NCI-H1694 (cell line): ENCODE results near the gene DDX42.
"Not testable (repeated sequence)": the region's sequence is repeated elsewhere in the genome, so short reads cannot be mapped to it uniquely, and the experiment has no call there.

Experiments
- DNase-seq: peaks from one replicate; lab custom pipeline; 2025; lab: John Stamatoyannopoulos, UW

DDX42 gene

DNA sequence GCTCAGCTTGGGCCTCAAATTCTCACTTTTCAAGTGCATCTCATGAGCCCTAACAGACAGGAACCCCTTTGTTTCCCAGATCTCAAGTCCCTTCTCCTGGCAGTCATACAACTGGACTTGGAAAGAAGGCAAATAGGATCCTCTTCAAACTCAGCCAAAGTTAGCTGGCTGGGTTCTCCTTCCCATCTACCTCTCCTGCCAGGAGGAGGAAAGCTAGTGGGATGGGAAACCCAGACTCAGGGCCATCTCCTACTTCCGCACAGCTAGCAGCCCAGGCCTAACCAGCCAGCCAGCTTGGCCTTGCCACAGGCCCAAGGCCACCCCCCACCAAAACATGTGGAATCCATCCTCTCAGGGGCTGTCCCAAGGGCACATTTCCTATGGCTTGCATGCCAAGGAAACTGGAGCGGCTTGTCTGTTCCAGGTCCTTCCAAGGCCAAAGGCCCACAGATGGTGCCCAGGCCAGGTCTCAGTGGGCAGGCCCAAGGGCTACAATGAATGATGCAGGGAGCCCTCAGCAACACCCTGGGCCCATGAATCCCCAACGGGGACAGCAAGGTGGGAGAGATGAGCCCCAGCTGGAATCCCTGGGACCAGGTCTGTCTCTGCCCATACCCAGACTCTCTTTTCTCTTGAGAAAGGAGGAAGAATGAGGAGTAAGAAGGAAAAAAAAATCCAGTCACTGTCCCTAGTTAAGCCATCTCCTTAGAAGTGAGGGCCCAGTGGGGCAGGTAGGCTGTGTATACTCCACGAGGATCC is 66.8 kb downstream of the DDX42 start:
- no peak for DNase-seq

DNA sequence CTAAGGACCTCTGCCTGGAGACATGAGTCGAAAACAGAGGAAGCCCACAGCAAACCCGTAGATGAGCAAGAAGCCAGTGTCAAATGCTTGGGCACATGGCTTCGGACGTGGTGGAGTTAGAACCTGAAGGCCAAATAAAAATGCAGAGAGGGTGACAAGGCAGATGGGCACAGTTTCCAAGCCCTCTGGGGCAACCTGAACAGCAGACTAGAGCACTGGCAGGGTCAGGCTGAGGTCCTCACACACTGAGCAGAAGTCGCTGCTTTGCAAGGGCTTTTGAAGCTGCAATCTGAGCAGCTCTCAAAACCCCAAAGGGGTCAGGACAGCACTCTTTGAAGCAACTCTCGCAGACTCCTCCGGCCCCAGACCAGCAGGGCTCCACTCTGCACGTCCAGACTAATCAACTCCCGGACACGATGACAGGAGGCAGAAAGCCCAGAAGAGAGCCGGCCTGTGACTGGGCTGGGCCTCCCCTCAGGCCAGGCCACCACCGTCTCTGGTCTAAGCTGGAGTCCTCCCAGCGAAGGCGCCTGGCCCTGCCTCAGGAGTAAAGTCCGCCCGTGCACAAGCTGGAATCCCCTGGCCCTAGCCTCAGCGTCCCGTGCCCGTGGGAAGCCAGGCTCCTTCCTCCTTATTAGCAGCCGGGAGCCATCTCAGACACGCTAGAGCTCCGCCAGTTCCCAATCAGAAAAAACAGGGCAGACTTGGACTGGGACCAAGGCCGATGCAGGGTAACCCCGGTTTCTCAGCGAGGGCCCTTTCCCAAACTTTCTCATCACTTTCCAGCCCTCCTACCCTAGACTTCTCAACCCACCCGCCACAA is 67.6 kb downstream of the DDX42 start:
- DNase-seq = no peak

DNA sequence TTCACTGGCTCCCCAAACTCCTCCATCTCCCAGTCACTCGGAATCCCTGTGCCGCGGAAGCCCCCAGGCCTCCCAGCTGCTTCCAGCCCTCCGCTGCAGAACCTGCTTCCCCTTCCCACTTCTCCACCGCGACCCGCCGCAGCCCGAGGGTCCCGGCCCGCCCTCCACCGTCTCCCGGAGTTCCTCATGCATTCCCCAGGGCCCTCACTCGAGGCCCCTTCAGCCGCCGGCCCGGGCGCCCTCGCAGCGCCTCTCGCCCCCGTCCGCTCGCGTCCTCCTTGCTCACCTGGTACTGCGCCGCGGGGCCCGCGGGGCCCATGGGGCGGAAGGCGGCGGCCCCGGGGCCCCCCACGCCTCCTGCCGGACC is 68.2 kb downstream of the DDX42 start:
- no peak for DNase-seq

DNA sequence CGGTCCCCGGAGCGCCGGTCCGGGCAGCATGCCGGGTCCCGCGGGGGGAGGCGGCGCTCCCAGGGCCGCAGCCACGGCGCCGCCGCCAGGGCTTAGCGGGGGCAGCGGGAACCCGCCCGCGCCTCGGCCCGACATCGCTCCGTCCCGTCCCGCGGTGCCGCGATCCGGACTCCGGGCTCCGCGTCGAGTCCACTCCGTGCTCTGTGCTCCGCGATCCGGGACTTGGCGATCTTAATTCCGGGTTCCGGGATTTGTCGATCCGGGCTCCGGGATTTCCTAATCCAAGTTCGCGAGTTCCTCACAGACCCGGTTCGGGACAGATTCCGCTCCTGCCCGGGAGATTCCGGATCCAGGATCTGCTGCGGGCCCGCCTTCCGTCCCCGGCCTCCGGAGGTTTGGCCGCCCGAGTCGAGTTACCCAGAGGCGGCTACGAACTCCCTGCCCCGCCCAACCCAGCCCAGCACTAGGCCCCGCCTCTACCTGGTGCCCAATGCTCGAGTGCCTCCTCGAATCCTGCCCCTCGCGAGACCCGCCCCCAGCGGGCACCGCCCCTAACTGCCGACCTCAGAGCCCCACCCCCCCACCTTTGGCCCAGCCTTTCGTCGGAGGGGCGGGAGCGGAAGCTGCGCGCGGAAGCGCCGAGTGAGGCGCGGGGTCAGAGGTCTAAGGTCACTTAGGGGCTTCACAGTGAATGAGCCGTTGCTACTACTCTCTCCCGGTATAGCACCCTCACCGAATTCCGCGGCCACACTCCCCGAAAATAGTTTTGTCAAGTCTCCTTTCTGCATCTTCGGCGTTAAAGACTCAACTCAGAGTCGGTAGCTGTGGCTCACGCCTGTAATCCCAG is 68.8 kb downstream of the DDX42 start, which contains the start of gene SMARCD2:
Gene SMARCD2, minus strand, starts transcription at position 146 of the 847 bp plus-strand sequence. Its CDS starts 11 bp downstream, at position 135.
- DNase-seq = peak; percentile 97

DNA sequence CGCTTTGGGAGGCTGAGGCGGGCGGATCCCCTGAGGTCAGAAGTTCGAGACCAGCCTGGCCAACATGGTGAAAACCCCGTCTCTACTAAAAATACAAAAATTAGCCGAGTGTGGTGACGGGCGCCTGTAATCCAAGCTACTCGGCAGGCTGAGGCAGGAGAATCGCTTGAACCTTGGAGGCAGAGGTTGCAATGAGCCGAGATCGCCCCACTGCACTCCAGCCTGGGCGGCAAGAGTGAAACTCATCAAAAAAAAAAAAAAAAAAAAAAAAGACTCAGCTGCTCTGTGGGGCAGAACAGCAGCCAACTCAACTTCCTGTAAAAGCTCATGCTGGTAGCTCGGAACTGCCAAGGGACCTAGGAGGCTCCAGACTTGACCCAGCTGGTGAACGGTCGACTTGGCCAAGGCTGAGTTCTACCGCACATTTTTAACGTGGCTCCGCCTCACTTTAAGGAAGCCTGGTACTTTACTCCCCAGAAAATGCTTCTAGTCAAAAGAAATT is 69.5 kb downstream of the DDX42 start:
- not testable (repeated sequence) for DNase-seq

DNA sequence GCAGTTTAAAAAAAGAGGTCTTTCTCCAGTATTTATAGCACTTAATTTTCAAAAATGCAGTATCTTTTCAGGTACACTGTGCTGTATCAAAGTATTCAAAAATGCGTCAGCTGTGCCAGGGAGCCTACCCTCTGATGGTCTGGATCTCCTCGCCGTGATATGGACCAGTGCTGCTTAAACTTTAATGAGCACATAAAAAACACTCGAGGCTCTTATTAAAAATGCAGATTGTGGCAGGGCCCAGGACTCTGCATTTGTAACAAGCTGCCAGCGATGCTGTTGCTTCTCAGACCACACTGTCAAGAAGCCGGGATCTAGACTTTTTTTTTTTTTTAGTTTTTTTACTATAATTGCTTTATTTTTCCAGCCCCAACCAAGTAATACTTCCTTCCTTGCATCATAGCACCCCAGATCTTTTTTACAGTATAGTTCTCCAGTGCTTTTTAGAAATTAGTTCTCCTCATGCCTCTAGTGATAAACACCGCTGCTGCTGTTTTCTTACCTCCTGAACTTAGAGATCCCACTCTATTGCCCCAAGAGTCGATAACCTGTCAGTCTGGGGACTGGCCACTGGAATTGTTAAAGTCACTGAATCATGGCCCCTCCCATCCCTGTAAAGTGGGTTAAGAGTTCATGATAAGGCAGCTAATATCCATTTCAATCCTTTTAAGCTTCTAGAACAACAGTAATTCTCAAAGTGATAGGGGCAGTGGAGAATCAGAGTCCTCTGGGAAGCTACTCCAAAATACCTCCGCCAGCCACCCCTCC is 70.1 kb downstream of the DDX42 start:
- DNase-seq = no peak

DNA sequence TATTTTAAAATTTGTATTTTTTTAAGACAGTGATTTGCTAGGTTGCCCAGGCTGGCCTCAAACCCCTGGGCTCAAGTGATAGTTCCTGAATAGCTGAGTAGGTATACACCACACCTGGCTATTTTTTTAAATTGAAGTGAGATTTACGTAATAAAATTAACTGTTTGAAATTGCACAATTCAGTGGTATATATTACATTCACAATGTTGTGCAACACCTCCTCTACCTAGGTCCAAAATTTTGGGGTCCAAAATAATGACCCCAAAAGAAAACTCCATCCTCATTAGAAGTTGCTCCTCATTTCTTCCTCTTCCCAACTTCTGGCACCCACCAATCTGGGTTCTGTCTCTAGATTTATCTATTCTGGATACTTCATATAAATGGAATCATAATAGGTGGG is 71.5 kb downstream of the DDX42 start:
- no peak for DNase-seq

DNA sequence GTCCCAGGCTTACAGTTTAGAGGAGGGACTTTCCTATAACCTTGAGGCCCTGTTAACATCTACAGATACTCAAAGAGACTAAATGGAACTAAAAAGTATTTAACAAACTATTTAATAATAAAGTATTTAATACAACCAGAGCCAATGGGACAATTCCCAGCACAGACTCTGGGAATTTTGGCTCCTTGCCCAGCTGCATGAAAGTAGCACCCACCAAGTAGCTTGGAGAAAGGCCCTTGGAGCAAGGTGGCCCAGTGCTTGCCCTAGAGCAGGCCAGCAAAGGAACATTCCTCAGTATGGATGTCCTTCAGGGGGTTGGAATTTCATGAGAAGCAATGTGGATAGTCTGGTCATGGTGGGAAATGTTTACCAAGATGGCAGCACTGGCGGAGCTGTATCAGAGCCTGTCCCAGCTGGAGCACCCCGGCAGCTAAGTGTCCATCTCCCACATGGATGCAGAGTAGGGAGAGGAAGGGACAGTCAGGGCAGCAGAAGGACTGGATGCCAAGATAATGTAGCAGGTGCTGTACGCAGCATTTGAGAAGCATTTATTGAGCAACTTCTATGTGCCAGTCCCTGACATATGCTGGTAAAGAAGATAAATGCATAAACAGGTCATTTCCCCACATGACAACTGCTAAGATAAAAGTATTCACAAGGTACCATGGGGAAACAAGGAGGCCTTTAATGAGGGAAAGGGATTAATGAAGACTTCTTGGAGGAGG is 73.7 kb downstream of the DDX42 start:
- DNase-seq = no peak

DNA sequence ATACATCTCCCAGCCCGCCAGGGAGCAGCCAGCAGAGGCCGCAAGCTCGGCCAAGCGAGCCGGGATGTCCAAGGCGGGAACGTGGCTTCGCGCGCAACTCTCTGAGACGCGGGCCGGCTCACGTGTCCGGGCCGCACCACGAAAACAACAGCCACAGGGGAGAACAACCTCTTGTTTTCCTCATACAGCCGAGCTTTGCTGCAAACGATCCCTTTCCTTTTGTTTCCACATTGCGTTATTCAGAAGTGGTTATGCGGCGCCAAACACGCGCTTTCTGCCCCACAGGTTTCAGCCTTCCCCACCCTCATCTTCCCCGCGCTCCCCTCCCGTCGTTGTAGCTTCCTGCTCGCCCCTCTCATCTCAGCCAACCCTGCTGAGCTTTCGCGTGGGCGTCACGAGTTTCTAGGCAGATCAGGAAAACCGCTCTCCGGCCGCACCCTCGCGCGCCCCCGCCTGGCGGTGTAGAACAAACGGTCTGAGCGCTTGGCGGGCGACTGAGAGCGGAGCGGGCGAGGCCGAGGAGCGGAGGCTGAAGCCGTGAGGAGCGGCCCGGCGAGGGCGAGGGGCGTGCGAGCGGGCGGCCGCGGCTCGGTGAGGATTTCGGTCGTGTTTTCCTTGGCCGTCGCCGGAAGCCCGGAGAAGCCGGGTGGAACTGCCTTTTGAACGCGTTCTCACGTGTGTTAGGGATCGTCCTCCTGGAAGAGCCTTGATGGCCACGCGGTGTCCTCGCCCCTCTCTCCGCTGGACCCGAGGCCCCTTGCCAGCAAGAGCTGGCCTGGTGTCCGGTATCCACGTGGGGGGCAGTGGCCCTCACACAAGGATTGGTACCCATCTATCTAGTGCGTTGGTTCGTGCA is 75.1 kb downstream of the DDX42 start:
- DNase-seq = no peak

DNA sequence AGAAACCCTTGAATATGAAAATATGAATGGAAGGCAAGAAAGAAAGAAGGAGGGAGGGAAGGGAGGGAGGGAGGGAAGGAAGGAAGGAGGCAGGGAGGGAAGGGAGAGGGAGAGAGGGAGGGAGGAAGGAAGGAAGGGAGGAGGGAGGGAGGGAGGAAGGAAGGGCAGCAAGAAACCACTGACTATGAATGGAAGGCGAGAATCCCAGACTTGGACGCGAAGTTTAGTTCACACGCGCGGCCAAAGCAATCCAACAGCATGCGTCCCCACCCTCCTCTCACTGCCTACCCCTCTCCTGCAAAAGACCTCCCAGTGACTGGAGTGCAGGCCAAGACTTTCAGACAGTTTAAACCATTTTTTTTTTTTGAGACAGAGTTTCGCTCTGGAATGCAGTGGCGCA is 76.4 kb downstream of the DDX42 start:
- no peak for DNase-seq

DNA sequence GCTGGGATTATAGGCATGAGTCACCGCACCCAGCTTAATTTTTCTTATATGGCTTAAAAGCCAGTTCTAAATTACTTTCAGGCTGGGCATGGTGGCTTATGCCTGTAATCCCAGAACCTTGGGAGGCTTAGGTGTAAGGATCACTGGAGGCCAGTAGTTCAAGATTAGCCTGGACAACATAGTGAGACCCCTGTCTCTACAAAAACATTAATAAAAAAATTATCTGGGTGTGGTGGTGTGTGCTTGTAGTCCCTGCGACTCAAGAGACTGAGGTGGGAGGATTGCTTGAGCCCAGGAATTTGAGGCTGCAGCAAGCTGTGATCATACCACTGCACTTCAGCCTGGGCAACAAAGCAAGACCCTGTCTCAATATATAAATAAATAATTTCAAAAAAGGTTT is 79.3 kb downstream of the DDX42 start:
- no peak for DNase-seq

DNA sequence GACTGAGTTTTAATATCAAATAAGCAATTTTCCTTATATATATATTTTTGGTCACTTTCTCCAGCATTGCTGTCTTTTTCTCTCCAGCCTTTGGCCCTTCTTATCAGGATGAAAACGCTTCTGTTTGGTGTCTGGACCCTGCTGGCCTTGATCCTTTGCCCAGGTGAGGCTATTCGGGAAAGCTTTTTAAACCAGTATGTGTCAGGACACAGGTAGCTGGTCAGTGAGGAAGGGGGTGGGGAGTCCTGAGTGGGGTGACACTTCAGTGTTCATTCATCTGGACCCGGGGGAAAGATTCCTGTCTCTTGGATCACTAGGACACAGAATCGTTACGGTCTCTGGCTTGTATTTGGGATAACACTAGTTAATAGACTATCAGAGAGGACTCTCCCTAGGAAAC is 80.7 kb downstream of the DDX42 start:
- DNase-seq = no peak

DNA sequence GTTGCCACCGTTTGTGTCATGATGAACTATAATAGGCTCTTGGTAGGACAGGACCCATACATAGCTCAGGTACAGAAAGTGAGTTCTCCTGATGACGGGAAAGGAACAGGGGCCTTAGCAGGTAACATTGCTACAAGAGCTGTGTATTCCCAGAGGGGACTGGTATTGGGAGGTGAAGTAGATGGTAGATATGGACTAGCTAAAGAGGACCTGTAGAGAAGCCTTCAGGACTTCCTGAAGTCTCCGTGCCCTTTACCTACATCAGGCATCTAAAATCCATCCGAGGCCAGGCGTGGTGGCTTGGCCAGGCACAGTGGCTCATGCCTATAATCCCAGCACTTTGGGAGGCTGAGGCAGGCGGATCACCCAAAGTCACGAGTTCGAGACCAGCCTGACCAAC is 81.2 kb downstream of the DDX42 start:
- no peak for DNase-seq

DNA sequence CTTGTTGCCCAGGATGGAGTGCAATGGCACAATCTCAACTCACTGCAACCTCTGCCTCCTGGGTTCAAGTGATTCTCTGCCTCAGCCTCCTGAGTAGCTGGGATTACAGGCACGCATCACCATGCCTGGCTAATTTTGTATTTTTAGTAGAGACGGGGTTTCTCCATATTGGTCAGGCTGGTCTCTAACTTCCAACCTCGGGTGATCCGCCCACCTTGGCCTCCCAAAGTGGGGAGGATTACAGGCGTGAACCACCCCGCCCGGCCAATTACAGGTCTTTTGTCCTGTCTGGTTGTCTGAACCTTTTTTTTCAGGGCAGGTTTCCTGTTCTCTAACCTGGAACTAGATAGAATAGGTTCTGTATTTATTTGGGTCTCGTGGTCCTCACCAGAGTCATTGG is 82.5 kb downstream of the DDX42 start:
- not testable (repeated sequence) for DNase-seq

DNA sequence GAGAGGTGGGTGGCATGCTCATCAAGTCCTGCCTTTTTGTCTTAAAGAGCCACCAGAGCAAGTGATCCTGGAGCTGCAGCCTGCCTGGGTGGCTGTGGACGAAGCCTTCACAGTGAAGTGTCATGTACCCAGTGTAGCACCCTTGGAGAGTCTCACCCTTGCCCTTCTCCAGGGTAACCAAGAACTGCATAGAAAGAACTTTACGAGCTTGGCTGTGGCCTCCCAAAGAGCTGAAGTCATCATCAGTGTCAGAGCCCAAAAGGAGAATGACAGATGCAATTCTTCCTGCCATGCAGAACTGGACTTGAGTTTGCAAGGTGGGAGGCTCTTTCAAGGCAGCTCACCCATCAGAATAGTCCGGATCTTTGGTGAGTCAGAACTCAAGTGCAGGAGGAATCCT is 85.3 kb downstream of the DDX42 start:
- no peak for DNase-seq

DNA sequence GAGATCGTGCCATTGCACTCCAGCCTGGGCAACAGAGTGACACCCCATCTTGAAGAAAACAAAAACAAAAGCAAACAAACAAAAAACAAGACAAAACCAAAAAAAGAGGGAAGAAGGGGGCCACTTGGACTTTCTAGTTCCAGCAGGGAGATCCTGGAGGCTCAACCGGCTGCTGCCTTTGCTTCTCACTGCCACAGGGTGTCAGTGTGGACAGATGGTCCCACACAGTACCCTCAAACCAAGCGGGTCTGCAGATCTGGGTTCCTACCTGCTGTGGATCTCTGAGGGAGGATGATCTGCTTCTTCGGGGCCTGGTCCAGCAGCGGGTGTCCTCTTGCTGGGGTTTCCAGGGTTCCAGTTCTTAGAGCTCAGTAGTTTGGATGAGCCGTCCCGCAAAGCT is 92.7 kb downstream of the DDX42 start:
- DNase-seq = not testable (repeated sequence)
